ENCODE data around the gene MMEL1. TPM values are rescaled to one million over a fixed set of nuclear protein-coding genes. Genes with fewer than 3 reads are reported as not detected.

Gene MMEL1
- total and polyA plus RNA-seq, 2 experiments from 2014 or later: 0.57 to 0.90 TPM

DNA sequence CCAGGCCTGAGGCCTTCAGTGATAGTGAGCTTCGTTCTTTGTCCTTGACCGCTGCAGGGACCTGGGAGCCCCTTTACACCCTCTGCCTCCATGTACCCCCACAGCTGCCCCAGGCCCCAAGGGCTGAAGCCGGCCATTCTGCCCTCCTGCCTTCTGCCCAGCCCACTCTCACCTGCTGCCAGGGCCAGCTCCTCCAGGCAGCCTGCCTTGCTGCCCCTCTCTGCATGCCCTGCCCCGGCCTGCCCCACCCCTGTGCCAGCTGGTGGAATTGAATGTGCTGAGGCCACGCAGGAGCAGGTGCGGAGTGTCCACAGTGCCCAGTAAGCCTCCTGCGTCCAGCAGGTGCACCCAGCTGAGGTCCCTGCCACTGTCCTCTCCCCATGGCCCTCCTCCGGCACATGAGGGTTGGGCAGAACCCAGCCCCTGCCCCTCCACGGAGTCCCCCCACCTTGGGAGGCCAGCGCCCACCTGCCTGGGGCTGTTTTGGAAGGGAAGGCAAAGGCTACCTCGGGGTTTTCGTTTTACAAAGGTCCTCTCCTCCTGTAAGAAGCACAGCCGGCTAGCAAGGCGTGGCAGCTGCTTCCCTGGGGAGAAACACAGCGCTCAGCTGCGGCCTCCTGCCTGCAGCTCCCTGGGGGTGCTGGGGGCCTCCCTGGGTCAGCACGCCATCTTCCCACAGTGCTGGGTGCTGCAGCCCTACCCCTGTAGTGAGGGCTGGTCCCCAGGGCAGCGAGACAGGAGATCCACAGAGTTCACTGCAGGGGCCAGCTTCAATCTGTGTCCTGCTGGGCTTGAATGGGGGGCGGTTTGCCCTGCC lies 21.0 kb downstream of the MMEL1 start:
- H3K4me3 ChIP-seq: peak overlapping the region; percentile 46; the same call in 1 of the 2 replicates
- H3K4me1 ChIP-seq (ENCODE audit: insufficient read depth): no peaks in the 10 kb centered on the region; the same call in 1 of the 2 replicates
- TF ChIP-seq, protein P1, sequence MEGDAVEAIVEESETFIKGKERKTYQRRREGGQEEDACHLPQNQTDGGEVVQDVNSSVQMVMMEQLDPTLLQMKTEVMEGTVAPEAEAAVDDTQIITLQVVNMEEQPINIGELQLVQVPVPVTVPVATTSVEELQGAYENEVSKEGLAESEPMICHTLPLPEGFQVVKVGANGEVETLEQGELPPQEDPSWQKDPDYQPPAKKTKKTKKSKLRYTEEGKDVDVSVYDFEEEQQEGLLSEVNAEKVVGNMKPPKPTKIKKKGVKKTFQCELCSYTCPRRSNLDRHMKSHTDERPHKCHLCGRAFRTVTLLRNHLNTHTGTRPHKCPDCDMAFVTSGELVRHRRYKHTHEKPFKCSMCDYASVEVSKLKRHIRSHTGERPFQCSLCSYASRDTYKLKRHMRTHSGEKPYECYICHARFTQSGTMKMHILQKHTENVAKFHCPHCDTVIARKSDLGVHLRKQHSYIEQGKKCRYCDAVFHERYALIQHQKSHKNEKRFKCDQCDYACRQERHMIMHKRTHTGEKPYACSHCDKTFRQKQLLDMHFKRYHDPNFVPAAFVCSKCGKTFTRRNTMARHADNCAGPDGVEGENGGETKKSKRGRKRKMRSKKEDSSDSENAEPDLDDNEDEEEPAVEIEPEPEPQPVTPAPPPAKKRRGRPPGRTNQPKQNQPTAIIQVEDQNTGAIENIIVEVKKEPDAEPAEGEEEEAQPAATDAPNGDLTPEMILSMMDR (conservative IDR thresholded peaks at IDR 0.05; ENCODE audit: low read depth in 2 of 2): no peak
- TF ChIP-seq, protein P2, sequence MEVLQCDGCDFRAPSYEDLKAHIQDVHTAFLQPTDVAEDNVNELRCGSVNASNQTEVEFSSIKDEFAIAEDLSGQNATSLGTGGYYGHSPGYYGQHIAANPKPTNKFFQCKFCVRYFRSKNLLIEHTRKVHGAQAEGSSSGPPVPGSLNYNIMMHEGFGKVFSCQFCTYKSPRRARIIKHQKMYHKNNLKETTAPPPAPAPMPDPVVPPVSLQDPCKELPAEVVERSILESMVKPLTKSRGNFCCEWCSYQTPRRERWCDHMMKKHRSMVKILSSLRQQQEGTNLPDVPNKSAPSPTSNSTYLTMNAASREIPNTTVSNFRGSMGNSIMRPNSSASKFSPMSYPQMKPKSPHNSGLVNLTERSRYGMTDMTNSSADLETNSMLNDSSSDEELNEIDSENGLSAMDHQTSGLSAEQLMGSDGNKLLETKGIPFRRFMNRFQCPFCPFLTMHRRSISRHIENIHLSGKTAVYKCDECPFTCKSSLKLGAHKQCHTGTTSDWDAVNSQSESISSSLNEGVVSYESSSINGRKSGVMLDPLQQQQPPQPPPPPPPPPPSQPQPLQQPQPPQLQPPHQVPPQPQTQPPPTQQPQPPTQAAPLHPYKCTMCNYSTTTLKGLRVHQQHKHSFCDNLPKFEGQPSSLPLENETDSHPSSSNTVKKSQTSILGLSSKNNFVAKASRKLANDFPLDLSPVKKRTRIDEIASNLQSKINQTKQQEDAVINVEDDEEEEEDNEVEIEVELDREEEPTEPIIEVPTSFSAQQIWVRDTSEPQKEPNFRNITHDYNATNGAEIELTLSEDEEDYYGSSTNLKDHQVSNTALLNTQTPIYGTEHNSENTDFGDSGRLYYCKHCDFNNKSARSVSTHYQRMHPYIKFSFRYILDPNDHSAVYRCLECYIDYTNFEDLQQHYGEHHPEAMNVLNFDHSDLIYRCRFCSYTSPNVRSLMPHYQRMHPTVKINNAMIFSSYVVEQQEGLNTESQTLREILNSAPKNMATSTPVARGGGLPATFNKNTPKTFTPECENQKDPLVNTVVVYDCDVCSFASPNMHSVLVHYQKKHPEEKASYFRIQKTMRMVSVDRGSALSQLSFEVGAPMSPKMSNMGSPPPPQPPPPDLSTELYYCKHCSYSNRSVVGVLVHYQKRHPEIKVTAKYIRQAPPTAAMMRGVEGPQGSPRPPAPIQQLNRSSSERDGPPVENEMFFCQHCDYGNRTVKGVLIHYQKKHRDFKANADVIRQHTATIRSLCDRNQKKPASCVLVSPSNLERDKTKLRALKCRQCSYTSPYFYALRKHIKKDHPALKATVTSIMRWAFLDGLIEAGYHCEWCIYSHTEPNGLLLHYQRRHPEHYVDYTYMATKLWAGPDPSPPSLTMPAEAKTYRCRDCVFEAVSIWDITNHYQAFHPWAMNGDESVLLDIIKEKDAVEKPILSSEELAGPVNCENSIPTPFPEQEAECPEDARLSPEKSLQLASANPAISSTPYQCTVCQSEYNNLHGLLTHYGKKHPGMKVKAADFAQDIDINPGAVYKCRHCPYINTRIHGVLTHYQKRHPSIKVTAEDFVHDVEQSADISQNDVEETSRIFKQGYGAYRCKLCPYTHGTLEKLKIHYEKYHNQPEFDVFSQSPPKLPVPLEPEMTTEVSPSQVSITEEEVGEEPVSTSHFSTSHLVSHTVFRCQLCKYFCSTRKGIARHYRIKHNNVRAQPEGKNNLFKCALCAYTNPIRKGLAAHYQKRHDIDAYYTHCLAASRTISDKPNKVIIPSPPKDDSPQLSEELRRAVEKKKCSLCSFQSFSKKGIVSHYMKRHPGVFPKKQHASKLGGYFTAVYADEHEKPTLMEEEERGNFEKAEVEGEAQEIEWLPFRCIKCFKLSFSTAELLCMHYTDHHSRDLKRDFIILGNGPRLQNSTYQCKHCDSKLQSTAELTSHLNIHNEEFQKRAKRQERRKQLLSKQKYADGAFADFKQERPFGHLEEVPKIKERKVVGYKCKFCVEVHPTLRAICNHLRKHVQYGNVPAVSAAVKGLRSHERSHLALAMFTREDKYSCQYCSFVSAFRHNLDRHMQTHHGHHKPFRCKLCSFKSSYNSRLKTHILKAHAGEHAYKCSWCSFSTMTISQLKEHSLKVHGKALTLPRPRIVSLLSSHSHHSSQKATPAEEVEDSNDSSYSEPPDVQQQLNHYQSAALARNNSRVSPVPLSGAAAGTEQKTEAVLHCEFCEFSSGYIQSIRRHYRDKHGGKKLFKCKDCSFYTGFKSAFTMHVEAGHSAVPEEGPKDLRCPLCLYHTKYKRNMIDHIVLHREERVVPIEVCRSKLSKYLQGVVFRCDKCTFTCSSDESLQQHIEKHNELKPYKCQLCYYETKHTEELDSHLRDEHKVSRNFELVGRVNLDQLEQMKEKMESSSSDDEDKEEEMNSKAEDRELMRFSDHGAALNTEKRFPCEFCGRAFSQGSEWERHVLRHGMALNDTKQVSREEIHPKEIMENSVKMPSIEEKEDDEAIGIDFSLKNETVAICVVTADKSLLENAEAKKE (CRISPR knock-in tag; IDR thresholded peaks at IDR 0.05): no peak
- TF ChIP-seq CREB1 (CRISPR knock-in tag; IDR thresholded peaks at IDR 0.05; ENCODE audit: low read depth): no peak
- no peak for TF ChIP-seq EZH2phosphoT487 (IDR thresholded peaks at IDR 0.05; ENCODE audit: unreplicated experiment)
- TF ChIP-seq, protein P3, sequence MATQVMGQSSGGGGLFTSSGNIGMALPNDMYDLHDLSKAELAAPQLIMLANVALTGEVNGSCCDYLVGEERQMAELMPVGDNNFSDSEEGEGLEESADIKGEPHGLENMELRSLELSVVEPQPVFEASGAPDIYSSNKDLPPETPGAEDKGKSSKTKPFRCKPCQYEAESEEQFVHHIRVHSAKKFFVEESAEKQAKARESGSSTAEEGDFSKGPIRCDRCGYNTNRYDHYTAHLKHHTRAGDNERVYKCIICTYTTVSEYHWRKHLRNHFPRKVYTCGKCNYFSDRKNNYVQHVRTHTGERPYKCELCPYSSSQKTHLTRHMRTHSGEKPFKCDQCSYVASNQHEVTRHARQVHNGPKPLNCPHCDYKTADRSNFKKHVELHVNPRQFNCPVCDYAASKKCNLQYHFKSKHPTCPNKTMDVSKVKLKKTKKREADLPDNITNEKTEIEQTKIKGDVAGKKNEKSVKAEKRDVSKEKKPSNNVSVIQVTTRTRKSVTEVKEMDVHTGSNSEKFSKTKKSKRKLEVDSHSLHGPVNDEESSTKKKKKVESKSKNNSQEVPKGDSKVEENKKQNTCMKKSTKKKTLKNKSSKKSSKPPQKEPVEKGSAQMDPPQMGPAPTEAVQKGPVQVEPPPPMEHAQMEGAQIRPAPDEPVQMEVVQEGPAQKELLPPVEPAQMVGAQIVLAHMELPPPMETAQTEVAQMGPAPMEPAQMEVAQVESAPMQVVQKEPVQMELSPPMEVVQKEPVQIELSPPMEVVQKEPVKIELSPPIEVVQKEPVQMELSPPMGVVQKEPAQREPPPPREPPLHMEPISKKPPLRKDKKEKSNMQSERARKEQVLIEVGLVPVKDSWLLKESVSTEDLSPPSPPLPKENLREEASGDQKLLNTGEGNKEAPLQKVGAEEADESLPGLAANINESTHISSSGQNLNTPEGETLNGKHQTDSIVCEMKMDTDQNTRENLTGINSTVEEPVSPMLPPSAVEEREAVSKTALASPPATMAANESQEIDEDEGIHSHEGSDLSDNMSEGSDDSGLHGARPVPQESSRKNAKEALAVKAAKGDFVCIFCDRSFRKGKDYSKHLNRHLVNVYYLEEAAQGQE (IDR thresholded peaks at IDR 0.05; ENCODE audit: unreplicated experiment): no peak
- TF ChIP-seq EZH2 (IDR thresholded peaks at IDR 0.05; ENCODE audit: low read depth, unreplicated experiment): no peak
- no peak for TF ChIP-seq NANOG (IDR thresholded peaks at IDR 0.05; ENCODE audit: borderline replicate concordance)
- TF ChIP-seq ZNF331 (CRISPR knock-in tag; IDR thresholded peaks at IDR 0.05; ENCODE audit: low read depth): no peak
- TF ChIP-seq, protein P4, sequence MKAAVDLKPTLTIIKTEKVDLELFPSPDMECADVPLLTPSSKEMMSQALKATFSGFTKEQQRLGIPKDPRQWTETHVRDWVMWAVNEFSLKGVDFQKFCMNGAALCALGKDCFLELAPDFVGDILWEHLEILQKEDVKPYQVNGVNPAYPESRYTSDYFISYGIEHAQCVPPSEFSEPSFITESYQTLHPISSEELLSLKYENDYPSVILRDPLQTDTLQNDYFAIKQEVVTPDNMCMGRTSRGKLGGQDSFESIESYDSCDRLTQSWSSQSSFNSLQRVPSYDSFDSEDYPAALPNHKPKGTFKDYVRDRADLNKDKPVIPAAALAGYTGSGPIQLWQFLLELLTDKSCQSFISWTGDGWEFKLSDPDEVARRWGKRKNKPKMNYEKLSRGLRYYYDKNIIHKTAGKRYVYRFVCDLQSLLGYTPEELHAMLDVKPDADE (IDR thresholded peaks at IDR 0.05): no peak
- no peak for TF ChIP-seq JUNB (IDR thresholded peaks at IDR 0.05; ENCODE audit: unreplicated experiment)
- TF ChIP-seq POLR2AphosphoS5 (IDR thresholded peaks at IDR 0.05; ENCODE audit: low read depth): no peak
- no peak for TF ChIP-seq STAT1 (IDR thresholded peaks at IDR 0.05; ENCODE audit: unreplicated experiment)
- TF ChIP-seq ZNF114 (CRISPR knock-in tag; IDR thresholded peaks at IDR 0.05): no peak
- H3K27ac Mint-ChIP-seq: no peak overlapping the region
- no peaks in the 10 kb centered on the region for H3K4me1 Mint-ChIP-seq
- peaks cover 27% of the 10 kb centered on the region for H3K9me3 Mint-ChIP-seq
- no peak overlapping the region for H3K4me2 ChIP-seq
- H3K27me3 ChIP-seq (ENCODE audit: insufficient read depth): no peaks in the 10 kb centered on the region
- H4K20me1 ChIP-seq (replicated peaks; ENCODE audit: insufficient read depth): no peaks in the 10 kb centered on the region
- H3K36me3 Mint-ChIP-seq (ENCODE audit: low read depth): peaks cover 4% of the 10 kb centered on the region; the same call in 1 of the 3 replicates
- H3K27me3 Mint-ChIP-seq (ENCODE audit: insufficient read depth, low read depth, poor library complexity): peaks cover 9% of the 10 kb centered on the region
- no peaks in the 10 kb centered on the region; the same call in 1 of the 2 replicates for H3K9me2 ChIP-seq (ENCODE audit: insufficient read depth)
- H3K79me2 ChIP-seq (replicated peaks; ENCODE audit: insufficient read depth): no peaks in the 10 kb centered on the region
- DNase-seq (ENCODE audit: low spot score) (no peak), ATAC-seq (peak; percentile 14; the same call in 2 of the 3 replicates)
- no peak overlapping the region for H3K27ac ChIP-seq (ENCODE audit: low read depth)
- no peaks in the 10 kb centered on the region for H3K36me3 ChIP-seq (ENCODE audit: insufficient read depth)
- no peaks in the 10 kb centered on the region for H3F3A ChIP-seq (replicated peaks; ENCODE audit: low read depth)
- no peak overlapping the region for H2AFZ ChIP-seq
- H3K4me3 Mint-ChIP-seq: peak overlapping the region; percentile 37; the same call in 1 of the 3 replicates

Data from GM23338 (cell line).